Mononuclear cell (primary cell): ENCODE data around the gene ANKRD44. TPM values are rescaled to one million over a fixed set of nuclear protein-coding genes. Genes with fewer than 3 reads are reported as not detected.
"Not testable (repeated sequence)": the region's sequence is repeated elsewhere in the genome, so short reads cannot be mapped to it uniquely, and the experiment has no call there.

Experiments used
- H3K27me3 ChIP-seq: 2 replicates; pipeline ENCODE4 v1.6.0; 2011; ENCODE audit warnings: low read length, control low read depth; ENCODE audit not compliant: insufficient read depth
- H3K4me1 ChIP-seq: 2 replicates; pipeline ENCODE4 v1.5.1; 2011; ENCODE audit warnings: mild to moderate bottlenecking, low read length, control low read depth; ENCODE audit not compliant: insufficient read depth
- H3K4me3 ChIP-seq: 2 replicates; pipeline ENCODE4 v1.5.1; 2011; ENCODE audit warnings: mild to moderate bottlenecking, low read length, moderate library complexity
- H3K9me3 ChIP-seq: 2 replicates; pipeline ENCODE4 v1.5.1; 2011; ENCODE audit warnings: low read depth, mild to moderate bottlenecking, control low read depth, low read length
- total RNA-seq: library from RNA; depleted of rRNA; stranded (reverse); fragments of >200 nt; gene quantifications from one replicate; pipeline ENCODE4 v1.2.3, GENCODE V29; 2012

Gene ANKRD44
- total RNA-seq, 1 donor, result 171 TPM

GRCh38 chr2:197307236-197307932 lies 3.2 kb downstream of the ANKRD44 start:
- no peaks in the 10 kb centered on the region for H3K9me3 ChIP-seq
- peaks cover 70% of the 10 kb centered on the region for H3K4me1 ChIP-seq
- H3K27me3 ChIP-seq, result no peaks in the 10 kb centered on the region
- peak overlapping the region; percentile 92 for H3K4me3 ChIP-seq

DNA sequence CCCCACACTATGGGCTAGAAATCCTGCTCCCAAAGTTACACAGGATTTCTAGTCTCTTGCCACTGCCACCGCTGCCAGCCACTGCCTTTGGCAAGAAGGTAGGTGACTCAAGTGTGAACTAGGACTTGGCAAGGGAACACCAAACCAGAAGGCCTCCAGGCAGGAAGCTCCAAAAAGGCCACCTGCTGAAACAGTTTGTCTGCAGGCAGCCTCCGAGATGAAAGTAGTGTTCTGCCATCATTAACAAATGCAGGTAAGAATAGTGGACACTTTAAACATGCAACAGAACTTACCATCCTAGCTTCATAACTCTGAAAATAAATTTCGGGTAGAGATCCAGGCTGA lies 3.9 kb downstream of the ANKRD44 start:
- Histone ChIP-seq H3K4me3 (peak overlapping the region; percentile 2), H3K27me3 (no peaks in the 10 kb centered on the region), H3K9me3 (no peaks in the 10 kb centered on the region), H3K4me1 (peaks cover 72% of the 10 kb centered on the region)

DNA sequence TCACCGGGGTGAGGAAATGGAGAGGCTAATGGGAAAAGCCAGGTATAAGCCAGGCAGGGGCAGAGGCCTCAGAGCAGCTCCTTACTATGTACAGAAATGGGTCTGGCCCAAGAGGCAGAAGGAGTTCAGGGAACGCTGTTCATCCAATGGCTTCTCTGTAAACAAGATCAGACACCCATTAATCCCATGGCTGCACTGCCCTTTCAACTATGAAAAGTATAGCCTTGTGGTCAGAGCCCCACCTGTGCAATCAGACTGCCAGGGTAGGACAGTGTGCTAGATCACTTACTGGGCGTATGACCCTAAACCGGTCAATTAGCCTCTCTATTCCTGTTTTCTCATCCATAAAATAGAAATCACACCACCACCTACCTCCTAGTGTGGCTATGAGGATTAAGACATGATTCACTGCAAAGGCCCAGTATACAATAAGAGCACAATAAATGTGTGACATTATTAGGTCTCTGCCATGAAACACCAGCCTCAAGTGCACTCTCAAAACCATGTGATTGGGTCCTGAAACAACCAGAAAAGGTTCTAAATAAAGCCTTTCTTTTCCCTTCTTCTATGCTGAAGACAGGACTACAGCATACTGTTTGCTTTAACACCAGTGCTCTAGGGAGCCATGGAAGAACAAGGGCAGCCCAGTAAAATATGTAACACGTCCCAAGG lies 4.4 kb downstream of the ANKRD44 start:
- H3K4me3 ChIP-seq, result peak overlapping the region; percentile 5
- no peaks in the 10 kb centered on the region for H3K27me3 ChIP-seq
- peaks cover 69% of the 10 kb centered on the region for H3K4me1 ChIP-seq
- H3K9me3 ChIP-seq, result no peaks in the 10 kb centered on the region

DNA sequence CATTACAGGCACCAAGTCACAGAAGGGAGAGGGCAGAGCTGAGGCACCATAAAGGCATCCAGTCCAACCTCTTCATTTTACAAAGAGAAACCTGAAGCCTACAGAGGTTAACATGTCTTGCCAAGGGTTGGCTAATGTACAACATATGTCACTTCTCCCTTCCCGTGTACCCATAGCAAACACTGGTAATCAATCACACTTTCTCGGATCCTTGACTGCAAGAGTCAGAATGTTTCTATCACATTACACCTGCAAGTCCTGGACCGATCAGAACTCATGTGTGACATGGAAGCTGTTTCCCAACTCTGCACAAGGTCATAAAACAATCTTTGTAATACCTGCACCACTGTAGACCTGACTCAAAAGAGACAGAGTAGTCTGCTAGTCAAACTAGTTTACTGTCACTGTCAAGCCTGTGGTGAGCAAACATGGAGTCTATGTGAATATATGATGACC lies 6.0 kb downstream of the ANKRD44 start:
- Histone ChIP-seq H3K27me3 (no peaks in the 10 kb centered on the region), H3K9me3 (no peaks in the 10 kb centered on the region), H3K4me1 (peaks cover 77% of the 10 kb centered on the region), H3K4me3 (no peak overlapping the region)

GRCh38 chr2:197300139-197300538 lies 10.4 kb downstream of the ANKRD44 start:
- Histone ChIP-seq H3K9me3 (no peaks in the 10 kb centered on the region), H3K4me1 (peaks cover 83% of the 10 kb centered on the region), H3K4me3 (no peak overlapping the region), H3K27me3 (no peaks in the 10 kb centered on the region)

- no peaks in the 10 kb centered on the region for H3K9me3 ChIP-seq
- H3K4me1 ChIP-seq, result peaks cover 83% of the 10 kb centered on the region
- H3K4me3 ChIP-seq, result no peak overlapping the region
- no peaks in the 10 kb centered on the region for H3K27me3 ChIP-seq
Observed at GRCh38 chr2:197298609-197299008, 12.0 kb downstream of the ANKRD44 start.

GRCh38 chr2:197297772-197298318 lies 12.7 kb downstream of the ANKRD44 start:
- no peak overlapping the region for H3K4me3 ChIP-seq
- no peaks in the 10 kb centered on the region for H3K9me3 ChIP-seq
- H3K27me3 ChIP-seq, result no peaks in the 10 kb centered on the region
- H3K4me1 ChIP-seq, result peaks cover 84% of the 10 kb centered on the region

DNA sequence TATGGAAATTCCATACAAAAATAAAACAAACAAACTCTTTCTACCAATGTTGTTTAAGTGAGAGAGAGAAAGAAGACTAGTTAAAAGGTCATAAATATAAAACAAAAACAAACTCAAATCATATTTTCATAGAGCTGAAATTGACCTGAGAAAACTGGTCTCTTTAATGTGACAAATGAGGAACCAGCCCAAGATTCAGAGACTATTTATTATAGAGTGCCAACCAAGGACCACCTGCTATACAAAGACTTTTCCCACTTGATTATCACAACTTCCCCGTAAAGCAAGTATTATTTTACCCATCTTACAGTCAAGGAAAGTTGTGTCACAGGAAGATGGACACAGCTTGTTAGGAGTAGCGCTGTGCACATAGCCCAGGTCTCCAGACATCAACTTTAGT lies 13.3 kb downstream of the ANKRD44 start:
- Histone ChIP-seq H3K27me3 (no peaks in the 10 kb centered on the region), H3K4me3 (no peak overlapping the region), H3K9me3 (no peaks in the 10 kb centered on the region), H3K4me1 (peaks cover 84% of the 10 kb centered on the region)

DNA sequence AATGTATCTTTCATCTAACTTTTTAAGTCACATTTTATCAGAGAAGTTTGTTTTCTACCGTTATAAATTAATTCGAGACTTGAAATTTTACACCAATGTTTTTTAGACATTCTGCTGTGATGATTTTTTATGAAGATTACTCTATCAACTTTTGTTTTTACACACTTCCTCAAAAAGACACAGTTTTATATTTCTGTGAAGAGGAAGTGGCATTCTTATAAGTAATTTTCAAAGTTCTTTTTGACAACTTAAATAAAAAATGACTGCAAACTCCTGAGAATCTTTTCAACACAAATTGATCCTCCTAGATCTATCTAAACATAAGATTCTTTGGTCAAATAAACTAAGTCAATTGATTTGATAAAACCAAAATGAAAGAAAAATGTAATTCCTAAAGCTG lies 13.7 kb downstream of the ANKRD44 start:
- Histone ChIP-seq H3K4me3 (no peak overlapping the region), H3K4me1 (peaks cover 82% of the 10 kb centered on the region), H3K27me3 (no peaks in the 10 kb centered on the region), H3K9me3 (no peaks in the 10 kb centered on the region)

DNA sequence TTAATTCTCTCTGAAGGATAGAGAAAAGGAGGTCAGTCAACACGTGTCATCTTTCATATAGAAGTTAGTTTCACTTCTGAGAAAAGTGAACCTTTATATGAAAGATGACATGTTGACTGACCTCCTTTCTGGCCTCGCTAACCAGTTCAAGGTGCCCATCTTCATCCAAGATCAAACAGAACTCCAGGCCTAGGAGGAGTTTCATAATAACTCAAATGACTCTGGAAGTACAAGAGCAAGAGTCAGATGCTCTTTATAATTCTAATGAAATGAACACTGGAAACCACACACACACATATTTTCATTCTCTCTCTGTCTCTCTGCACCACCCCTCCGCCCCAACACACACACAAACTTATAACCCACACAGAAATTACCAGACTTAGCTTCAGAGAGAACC lies 16.3 kb downstream of the ANKRD44 start:
- Histone ChIP-seq H3K9me3 (no peaks in the 10 kb centered on the region), H3K27me3 (no peaks in the 10 kb centered on the region), H3K4me1 (peaks cover 86% of the 10 kb centered on the region), H3K4me3 (no peak overlapping the region)

DNA sequence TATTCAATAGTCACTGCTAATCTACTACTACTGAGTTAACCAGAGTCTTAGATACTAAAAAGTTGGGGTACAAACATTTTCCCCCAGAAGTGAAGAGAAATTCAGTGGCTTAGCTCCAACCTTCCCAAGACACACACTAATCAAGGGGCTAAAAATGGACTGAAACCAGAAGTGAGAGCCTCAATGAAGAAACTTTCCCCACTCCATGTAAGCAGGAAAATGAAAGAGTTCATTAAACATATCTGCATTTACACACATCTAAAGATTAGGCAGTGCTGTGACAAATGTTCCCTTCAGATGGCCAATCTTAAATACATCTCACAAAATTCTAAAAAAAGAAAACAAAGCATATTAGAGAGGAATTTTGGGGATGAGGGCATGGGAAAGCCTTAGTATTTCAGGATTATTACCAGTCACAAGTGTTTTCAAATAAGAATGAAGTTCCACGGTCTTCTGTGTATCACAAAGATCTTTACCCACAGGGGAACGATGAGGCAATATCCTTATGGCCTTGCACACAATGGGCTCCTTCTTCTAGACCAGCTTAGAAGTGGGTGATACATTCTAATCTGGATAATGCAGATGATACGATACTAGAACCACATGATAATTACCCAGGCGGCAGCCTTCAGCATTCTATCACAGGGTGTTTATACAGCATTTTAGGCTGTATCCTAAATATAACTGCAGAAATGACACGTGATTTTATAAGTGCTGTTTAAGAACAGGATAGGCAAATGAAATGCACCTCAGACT lies 17.1 kb downstream of the ANKRD44 start:
- H3K27me3 ChIP-seq, result no peaks in the 10 kb centered on the region
- no peaks in the 10 kb centered on the region for H3K9me3 ChIP-seq
- H3K4me1 ChIP-seq, result peaks cover 79% of the 10 kb centered on the region
- H3K4me3 ChIP-seq, result peak overlapping the region; percentile 6

- H3K27me3 ChIP-seq, result no peaks in the 10 kb centered on the region
- no peak overlapping the region for H3K4me3 ChIP-seq
- H3K4me1 ChIP-seq, result peaks cover 78% of the 10 kb centered on the region
- no peaks in the 10 kb centered on the region for H3K9me3 ChIP-seq
Observed at GRCh38 chr2:197292619-197293018, 18.0 kb downstream of the ANKRD44 start.

DNA sequence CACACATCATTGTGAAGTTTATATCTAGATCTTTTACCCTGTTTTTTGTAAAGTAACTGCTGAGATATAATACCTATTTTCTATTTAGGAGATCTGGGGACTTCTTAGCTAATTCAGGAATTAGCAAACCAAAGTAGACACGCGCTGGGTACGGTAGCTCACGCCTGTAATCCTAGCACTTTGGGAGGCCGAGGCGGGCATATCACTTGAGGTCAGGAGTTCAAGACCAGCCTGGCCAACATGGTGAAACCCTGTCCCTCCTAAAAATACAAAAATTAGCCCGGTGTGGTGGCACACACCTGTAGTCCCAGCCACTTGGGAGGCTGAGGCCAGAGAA lies 23.0 kb downstream of the ANKRD44 start:
- H3K4me1 ChIP-seq, result peaks cover 76% of the 10 kb centered on the region
- H3K27me3 ChIP-seq, H3K9me3 ChIP-seq, H3K4me3 ChIP-seq: not testable (repeated sequence)

DNA sequence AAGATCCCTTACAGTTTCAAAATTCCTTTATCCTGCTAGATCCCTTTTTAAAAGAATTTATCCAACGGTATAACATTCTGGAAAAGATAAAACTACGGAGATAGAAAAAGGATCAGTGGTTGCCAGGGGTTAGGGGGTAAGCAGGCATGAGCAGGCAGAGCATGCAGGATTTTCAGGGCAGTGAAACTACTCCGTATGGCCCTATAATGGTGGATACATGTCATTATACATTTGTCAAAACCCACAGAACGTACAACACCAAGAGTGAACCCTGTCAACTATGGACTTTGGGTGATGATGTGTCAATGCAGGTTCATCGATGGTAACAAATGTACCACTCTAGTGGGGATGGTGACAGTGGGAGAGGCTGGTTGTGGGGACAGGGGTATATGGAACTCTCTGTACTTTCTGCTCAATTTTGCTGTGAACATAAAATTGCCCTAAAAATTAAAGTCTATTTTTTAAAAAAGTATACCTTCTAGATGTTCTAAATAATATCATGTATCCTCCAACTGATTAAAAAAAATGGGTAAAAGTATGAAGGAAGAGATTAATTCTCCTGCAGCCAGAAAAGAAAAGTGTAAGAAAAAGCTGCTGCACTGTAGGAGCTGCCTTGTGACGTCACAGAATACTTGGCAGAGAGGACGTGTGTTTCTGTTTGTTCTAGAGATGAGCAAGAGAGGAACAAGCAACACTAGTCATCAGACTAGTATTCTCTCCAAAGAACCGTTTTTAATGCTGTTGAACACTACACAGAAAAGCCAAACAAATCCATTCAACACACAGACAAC lies 23.6 kb downstream of the ANKRD44 start:
- no peaks in the 10 kb centered on the region for H3K27me3 ChIP-seq
- H3K9me3 ChIP-seq, result no peaks in the 10 kb centered on the region
- no peak overlapping the region for H3K4me3 ChIP-seq
- H3K4me1 ChIP-seq, result peaks cover 77% of the 10 kb centered on the region

- no peaks in the 10 kb centered on the region for H3K27me3 ChIP-seq
- no peak overlapping the region for H3K4me3 ChIP-seq
- H3K9me3 ChIP-seq, result no peaks in the 10 kb centered on the region
- peaks cover 83% of the 10 kb centered on the region for H3K4me1 ChIP-seq
Observed at GRCh38 chr2:197285361-197285760, 25.2 kb downstream of the ANKRD44 start.
